ENCODE data around the gene TBC1D22A.

The TBC1D22A gene

GRCh38 chr22:47150426-47150825, 388.0 kb downstream of the TBC1D22A start:
- DNase-seq, result no peak

GRCh38 chr22:47151064-47151463, 388.6 kb downstream of the TBC1D22A start:
- no peak for DNase-seq

- DNase-seq, result no peak
These were observed 389.0 kb downstream of the TBC1D22A start for GRCh38 chr22:47151490-47151889.

GRCh38 chr22:47152236-47152635, 389.8 kb downstream of the TBC1D22A start:
- DNase-seq, result no peak

GRCh38 chr22:47152938-47153337, 390.5 kb downstream of the TBC1D22A start:
- no peak for DNase-seq

GRCh38 chr22:47153854-47154525, 391.5 kb downstream of the TBC1D22A start:
- no peak for DNase-seq

- DNase-seq, result no peak
These were observed 392.2 kb downstream of the TBC1D22A start for GRCh38 chr22:47154621-47155081.

- DNase-seq, result no peak
These were observed 392.9 kb downstream of the TBC1D22A start for GRCh38 chr22:47155131-47155885.

- DNase-seq, result no peak
These were observed 393.5 kb downstream of the TBC1D22A start for GRCh38 chr22:47155912-47156311.

GRCh38 chr22:47156352-47157092, 394.1 kb downstream of the TBC1D22A start:
- no peak for DNase-seq

- no peak for DNase-seq
These were observed 394.6 kb downstream of the TBC1D22A start for GRCh38 chr22:47157093-47157420.

- no peak for DNase-seq
These were observed 395.2 kb downstream of the TBC1D22A start for GRCh38 chr22:47157486-47158270.

GRCh38 chr22:47158457-47158856, 396.0 kb downstream of the TBC1D22A start:
- DNase-seq, result no peak

GRCh38 chr22:47159592-47159991, 397.1 kb downstream of the TBC1D22A start:
- DNase-seq, result no peak

- no peak for DNase-seq
These were observed 397.7 kb downstream of the TBC1D22A start for GRCh38 chr22:47160141-47160541.

- DNase-seq, result no peak
These were observed 398.5 kb downstream of the TBC1D22A start for GRCh38 chr22:47160781-47161520.

- no peak for DNase-seq
These were observed 399.2 kb downstream of the TBC1D22A start for GRCh38 chr22:47161631-47162030.

GRCh38 chr22:47162865-47163264, 400.4 kb downstream of the TBC1D22A start:
- DNase-seq, result no peak

- no peak for DNase-seq
These were observed 401.0 kb downstream of the TBC1D22A start for GRCh38 chr22:47163481-47163855.

GRCh38 chr22:47163856-47164513, 401.5 kb downstream of the TBC1D22A start:
- DNase-seq, result no peak

GRCh38 chr22:47164514-47165337, 402.3 kb downstream of the TBC1D22A start:
- DNase-seq, result no peak
